ENCODE data around the gene CAP1.
"Not testable (repeated sequence)": the region's sequence is repeated elsewhere in the genome, so short reads cannot be mapped to it uniquely, and the experiment has no call there.

Gene CAP1

DNA sequence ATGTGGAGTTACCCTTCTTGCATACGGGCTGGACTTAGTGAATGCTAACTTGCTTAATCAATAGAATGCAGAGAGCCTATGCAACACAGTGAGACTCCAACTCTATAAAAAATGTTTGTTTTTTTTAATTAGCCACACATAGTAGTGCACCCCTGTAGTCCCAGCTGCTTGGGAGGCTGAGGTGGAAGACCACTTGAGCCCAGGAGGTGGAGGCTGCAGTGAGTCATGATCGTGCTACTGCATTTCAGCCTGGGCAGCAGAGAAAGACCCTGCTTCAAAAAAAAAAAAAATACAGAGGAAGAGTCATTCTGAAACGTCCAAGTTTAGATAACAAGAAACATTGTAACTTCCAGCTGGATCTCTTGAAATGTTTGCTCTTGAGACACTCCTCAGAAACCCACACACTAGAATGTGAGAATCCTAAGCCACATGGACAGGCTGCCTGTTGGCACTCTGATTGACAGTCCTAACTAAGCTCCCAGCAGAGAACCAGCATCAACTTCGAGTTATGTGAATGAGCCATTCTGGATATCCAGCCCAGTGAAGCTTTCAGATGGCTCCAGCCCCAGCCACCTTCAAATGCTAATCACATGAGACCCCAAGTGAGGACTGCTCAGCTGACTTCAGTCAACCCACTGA lies 20.0 kb upstream of the CAP1 start:
- H3K9ac ChIP-seq (ENCODE audit: low read depth, low read length) = no peak overlapping the region
- H3K4me1 ChIP-seq (ENCODE audit: insufficient read depth, low read length) = 0 out of 2 replicates have a peak, but pooled peaks cover under 1% of the 10 kb centered on the region
- H3K9me3 ChIP-seq (ENCODE audit: control insufficient read depth, insufficient read depth, low read length) = peaks cover 5% of the 10 kb centered on the region; the same call in 1 of the 2 replicates
- H3K36me3 ChIP-seq (ENCODE audit: insufficient read depth, low read length) = no peaks in the 10 kb centered on the region

DNA sequence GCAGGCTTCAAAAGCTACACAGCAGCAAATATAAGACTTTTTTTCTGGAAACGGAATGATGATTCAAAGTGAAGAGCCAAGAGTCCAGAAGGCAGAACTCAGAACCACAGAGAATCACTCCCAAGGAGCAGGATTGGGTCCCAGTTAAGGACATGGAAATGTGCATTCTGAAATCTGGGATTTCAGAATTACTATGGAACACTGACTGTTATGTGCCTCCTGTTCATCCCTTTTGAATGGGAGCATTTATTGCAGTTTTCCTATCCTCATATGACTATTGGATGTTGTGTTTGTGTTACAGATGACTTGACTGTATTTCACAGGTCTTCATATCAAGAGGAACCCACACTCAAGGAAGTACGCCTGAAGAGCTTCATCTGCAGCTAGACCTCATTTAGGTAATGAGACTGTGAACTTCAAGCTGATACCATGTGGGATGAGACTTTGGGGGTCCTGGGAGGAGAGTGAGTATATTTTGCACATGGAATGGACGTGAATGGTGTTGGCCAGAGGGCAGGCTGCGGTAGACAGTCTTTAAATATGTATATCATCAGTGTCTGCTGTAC lies 17.1 kb upstream of the CAP1 start:
- H3K36me3 ChIP-seq (ENCODE audit: insufficient read depth, low read length) = no peaks in the 10 kb centered on the region
- H3K9ac ChIP-seq (ENCODE audit: low read depth, low read length) = no peak overlapping the region
- no peaks in the 10 kb centered on the region for H3K4me1 ChIP-seq (ENCODE audit: insufficient read depth, low read length)
- H3K9me3 ChIP-seq (ENCODE audit: control insufficient read depth, insufficient read depth, low read length) = peaks cover 3% of the 10 kb centered on the region; the same call in 1 of the 2 replicates

DNA sequence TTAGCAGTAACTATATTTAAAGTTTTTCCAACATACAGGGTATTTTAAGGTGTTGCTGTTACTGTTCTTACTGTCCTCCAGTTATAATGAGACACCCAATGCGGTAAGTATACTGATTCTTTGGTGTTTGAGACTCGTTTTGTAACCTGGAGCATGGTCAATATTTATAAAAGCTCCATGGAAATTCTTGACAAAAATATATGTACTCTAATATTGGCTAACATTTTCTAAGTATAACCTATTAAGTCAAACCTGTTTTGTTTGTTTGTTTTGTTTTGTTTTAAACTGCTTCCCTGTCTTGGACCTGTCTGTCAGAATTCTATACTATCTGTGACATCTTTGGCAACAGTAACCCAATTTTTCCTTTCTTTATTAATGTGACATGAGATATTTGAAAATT lies 15.9 kb upstream of the CAP1 start:
- Histone ChIP-seq H3K36me3 (ENCODE audit: insufficient read depth, low read length) (no peaks in the 10 kb centered on the region), H3K9ac (ENCODE audit: low read depth, low read length) (no peak overlapping the region), H3K9me3 (ENCODE audit: control insufficient read depth, insufficient read depth, low read length) (peaks cover 3% of the 10 kb centered on the region; the same call in 1 of the 2 replicates), H3K4me1 (ENCODE audit: insufficient read depth, low read length) (no peaks in the 10 kb centered on the region)

DNA sequence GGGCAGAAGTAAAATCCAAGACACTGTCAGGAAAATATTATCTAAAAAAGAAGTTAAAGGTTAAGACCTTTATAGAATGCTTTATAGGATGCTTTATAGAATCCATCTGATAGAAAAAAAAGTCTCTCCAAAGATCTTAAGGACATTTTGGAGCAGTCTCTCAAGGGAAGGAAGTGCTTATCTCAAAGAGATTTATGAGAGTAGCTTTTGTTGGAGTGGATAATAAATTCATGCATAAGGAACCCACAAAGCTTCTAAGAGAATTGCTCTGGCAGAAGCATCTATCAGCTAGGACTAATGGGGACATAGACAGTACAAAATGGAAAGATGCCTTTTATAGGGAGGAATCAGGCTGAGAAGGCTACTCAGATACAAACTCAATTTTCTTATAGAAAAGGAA lies 12.9 kb upstream of the CAP1 start:
- Histone ChIP-seq H3K9ac (ENCODE audit: low read depth, low read length) (no peak overlapping the region), H3K36me3 (ENCODE audit: insufficient read depth, low read length) (no peaks in the 10 kb centered on the region), H3K4me1 (ENCODE audit: insufficient read depth, low read length) (no peaks in the 10 kb centered on the region), H3K9me3 (ENCODE audit: control insufficient read depth, insufficient read depth, low read length) (peaks cover 3% of the 10 kb centered on the region; the same call in 1 of the 2 replicates)

DNA sequence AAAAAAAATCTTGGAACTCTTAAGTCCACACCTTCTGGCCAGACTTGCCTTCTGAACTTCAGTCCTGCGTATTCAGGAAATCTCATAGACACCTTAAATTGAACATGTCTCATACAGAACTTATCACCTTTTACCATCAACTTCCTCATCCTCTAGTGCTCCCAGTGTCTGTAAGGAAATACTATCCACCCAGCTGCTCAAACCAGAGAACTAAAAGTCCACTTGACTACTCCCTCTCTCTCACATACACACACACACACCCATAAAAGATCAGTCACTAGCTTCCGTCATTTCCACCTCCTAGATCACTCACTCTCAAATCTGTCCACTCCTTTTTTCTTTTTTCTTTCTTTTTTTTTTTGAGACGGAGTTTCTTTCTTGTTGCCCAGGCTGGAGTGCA lies 10.9 kb upstream of the CAP1 start:
- H3K9ac ChIP-seq (ENCODE audit: low read depth, low read length) = no peak overlapping the region
- no peaks in the 10 kb centered on the region for H3K9me3 ChIP-seq (ENCODE audit: control insufficient read depth, insufficient read depth, low read length)
- no peaks in the 10 kb centered on the region for H3K36me3 ChIP-seq (ENCODE audit: insufficient read depth, low read length)
- H3K4me1 ChIP-seq (ENCODE audit: insufficient read depth, low read length) = no peaks in the 10 kb centered on the region

DNA sequence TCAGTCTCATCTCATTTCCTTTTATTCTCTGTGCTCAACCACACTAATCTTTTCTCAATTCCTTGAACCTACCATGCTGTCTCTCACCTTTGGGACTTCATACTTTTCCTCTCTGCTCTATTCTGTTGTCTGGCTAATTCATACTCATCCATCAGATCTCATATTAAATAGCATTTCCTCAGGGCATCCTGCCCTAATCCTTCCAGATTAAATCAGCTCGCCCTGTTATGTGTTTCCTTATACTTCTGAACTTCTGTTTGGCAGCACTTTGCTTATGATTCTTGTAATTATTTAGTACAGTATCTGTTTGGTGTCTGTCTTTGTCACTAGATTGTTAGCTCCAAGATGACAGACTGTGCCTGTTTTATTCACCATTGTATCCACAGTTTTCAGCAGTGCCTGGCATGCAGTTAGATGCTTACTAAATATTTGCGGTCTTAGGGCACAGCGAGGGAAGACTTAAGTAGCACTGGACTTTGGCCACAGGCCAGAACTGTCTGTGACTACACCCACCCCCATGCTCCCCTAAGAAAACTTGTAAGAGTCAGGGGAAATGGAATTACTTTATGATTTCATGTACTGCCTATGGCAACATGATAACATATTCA lies 9.9 kb upstream of the CAP1 start:
- Histone ChIP-seq H3K9me3 (ENCODE audit: control insufficient read depth, insufficient read depth, low read length) (no peaks in the 10 kb centered on the region), H3K36me3 (ENCODE audit: insufficient read depth, low read length) (no peaks in the 10 kb centered on the region), H3K9ac (ENCODE audit: low read depth, low read length) (no peak overlapping the region), H3K4me1 (ENCODE audit: insufficient read depth, low read length) (no peaks in the 10 kb centered on the region)

DNA sequence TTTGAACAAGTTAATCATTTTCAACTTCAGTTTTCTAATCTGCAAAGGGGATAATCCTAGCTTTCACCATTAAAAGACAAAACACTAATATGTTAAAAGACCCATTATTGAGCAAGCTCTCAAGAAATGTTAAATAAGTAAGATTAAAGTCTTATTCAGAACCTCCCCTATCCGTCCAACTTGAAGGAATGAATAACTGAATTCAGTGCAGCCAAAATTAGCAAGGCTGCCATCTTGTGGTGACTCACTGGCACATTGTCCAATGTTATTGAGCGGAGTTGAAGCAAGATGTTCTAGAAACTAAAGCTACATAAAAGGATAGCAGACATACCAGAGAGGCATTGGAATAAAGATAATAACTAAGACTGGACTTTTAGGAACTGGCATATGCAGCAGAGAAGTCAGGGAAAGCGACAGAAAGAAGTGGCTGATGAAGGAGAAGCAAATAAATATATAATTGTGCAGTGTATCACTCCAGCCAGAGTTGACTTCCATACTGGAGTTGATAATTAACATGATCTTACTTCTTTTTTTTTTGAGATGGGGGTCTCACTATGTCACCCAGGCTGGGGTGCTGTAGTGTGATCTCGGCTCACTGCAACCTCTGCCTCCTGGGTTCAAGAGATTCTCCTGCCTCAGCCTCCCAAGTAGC lies 8.2 kb upstream of the CAP1 start:
- Histone ChIP-seq H3K4me1 (ENCODE audit: insufficient read depth, low read length) (no peaks in the 10 kb centered on the region), H3K9me3 (ENCODE audit: control insufficient read depth, insufficient read depth, low read length) (no peaks in the 10 kb centered on the region), H3K9ac (ENCODE audit: low read depth, low read length) (no peak overlapping the region), H3K36me3 (ENCODE audit: insufficient read depth, low read length) (no peaks in the 10 kb centered on the region)

DNA sequence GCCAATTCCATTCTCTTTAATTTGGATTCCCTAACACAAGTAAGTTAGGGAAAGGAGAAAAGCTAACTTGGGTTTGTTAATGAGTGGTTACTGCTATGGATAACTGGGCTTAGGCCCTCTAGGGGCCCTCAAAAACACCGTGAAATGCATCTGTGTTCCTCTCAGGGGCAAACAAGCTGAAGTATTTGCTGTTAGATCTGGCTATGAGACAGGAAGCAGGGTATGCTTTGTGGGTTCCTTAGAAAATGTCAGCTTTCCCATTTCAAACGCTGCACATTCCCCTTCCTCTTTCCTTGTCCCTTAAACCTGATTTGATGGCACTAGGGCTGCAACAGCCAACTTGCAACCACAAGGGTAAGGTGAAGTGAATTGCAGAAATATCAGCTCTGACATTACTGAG lies 5.7 kb upstream of the CAP1 start:
- Histone ChIP-seq H3K36me3 (ENCODE audit: insufficient read depth, low read length) (no peaks in the 10 kb centered on the region), H3K4me1 (ENCODE audit: insufficient read depth, low read length) (peaks cover 6% of the 10 kb centered on the region; the same call in 1 of the 2 replicates), H3K9me3 (ENCODE audit: control insufficient read depth, insufficient read depth, low read length) (no peaks in the 10 kb centered on the region), H3K9ac (ENCODE audit: low read depth, low read length) (no peak overlapping the region)

DNA sequence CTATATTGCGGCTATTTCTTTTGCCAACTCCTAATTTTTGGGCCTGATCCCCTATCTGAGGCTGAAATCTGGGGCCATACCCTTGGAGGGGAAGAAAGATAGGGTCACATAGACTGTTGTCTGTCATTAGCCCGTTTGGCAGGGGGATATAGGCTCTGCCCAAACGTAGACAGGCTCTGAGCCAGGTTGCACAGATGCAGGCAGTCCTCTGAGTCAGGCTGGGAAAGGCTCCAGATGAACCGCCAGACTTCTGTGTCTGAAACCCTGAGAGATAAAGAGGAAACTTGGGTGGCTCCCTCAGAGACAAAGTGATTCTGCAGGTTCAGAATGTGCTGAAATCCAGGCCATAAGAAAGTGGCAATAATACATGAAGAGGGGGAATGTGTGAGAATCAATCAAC lies 4.0 kb upstream of the CAP1 start:
- Histone ChIP-seq H3K9ac (ENCODE audit: low read depth, low read length) (no peak overlapping the region), H3K9me3 (ENCODE audit: control insufficient read depth, insufficient read depth, low read length) (no peaks in the 10 kb centered on the region), H3K36me3 (ENCODE audit: insufficient read depth, low read length) (no peaks in the 10 kb centered on the region), H3K4me1 (ENCODE audit: insufficient read depth, low read length) (peaks cover 7% of the 10 kb centered on the region; the same call in 1 of the 2 replicates)

DNA sequence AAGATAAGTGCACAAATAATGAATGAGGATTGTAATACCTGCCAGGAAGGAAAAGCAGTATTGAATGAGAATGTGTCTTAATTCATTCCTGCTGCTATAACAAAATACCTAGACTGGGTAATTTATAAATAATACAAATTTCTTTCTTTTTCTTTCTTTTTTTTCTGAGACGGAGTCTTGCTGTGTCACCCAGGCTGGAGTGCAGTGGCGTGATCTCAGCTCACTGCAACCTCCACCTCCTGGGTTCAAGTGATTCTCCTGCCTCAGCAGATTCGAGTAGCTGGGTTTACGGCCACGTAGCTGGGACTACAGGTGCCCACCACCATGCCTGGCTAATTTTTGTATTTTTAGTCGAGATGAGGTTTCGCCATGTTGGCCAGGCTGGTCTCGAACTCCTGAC lies 3.3 kb upstream of the CAP1 start:
- not testable (repeated sequence) for H3K9ac ChIP-seq (ENCODE audit: low read depth, low read length); H3K4me1 ChIP-seq (ENCODE audit: insufficient read depth, low read length); H3K36me3 ChIP-seq (ENCODE audit: insufficient read depth, low read length); H3K9me3 ChIP-seq (ENCODE audit: control insufficient read depth, insufficient read depth, low read length)

DNA sequence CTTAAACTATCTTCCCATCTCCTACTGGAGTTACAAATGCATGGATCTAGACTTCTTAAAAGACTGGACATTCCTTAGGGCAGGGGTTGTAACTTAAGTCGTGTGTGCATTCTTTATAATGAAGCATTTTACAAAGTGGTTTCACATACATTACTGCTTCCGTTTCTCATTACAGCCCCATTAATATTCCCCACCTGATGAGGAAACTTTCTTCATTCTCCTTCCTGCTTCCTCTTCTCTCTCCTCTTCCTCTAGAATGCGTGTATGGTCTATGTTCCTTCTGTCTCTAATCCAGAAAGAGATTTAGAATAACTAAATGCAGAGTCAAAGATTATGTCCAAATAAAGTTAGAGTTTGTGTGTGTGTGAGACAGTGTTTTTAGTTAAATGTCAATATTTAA lies 1.8 kb upstream of the CAP1 start:
- peaks cover 5% of the 10 kb centered on the region; the same call in 1 of the 2 replicates for H3K36me3 ChIP-seq (ENCODE audit: insufficient read depth, low read length)
- H3K4me1 ChIP-seq (ENCODE audit: insufficient read depth, low read length) = peaks cover 9% of the 10 kb centered on the region; the same call in 1 of the 2 replicates
- peak overlapping the region; percentile 89; the same call in 1 of the 2 replicates for H3K9ac ChIP-seq (ENCODE audit: low read depth, low read length)

DNA sequence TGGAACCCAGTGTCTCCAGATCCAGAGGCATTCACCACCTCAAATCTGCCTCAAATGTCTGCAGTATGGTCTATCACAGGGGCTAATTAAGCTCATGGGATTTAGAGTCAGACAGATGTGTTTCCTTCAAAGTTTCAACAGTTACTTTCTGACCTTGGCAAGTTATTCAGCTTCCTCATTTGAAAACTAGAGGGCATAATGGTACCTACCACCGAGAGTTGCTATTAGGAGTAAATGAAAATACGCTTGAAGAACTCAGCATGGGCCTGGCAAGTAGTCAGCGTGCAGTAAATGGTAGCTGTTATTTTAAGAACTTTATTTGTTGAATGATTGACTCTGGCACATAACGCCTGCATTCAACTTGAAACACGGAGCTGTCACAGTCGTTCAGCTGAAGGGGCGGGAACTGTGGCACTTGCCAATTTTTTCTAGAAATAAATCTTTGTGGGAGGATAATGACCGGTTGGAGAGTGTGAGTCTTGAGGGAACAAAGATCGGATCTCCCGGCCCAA lies 1.2 kb upstream of the CAP1 start:
- peaks cover 9% of the 10 kb centered on the region; the same call in 1 of the 2 replicates for H3K4me1 ChIP-seq (ENCODE audit: insufficient read depth, low read length)
- H3K9ac ChIP-seq (ENCODE audit: low read depth, low read length) = peak overlapping the region; percentile 89
- no peaks in the 10 kb centered on the region for H3K9me3 ChIP-seq (ENCODE audit: control insufficient read depth, insufficient read depth, low read length)
- peaks cover 5% of the 10 kb centered on the region; the same call in 1 of the 2 replicates for H3K36me3 ChIP-seq (ENCODE audit: insufficient read depth, low read length)

More for the DNA sequence above, 1.8 kb upstream of the CAP1 start:
- H3K9me3 ChIP-seq (ENCODE audit: control insufficient read depth, insufficient read depth, low read length) = no peaks in the 10 kb centered on the region

DNA sequence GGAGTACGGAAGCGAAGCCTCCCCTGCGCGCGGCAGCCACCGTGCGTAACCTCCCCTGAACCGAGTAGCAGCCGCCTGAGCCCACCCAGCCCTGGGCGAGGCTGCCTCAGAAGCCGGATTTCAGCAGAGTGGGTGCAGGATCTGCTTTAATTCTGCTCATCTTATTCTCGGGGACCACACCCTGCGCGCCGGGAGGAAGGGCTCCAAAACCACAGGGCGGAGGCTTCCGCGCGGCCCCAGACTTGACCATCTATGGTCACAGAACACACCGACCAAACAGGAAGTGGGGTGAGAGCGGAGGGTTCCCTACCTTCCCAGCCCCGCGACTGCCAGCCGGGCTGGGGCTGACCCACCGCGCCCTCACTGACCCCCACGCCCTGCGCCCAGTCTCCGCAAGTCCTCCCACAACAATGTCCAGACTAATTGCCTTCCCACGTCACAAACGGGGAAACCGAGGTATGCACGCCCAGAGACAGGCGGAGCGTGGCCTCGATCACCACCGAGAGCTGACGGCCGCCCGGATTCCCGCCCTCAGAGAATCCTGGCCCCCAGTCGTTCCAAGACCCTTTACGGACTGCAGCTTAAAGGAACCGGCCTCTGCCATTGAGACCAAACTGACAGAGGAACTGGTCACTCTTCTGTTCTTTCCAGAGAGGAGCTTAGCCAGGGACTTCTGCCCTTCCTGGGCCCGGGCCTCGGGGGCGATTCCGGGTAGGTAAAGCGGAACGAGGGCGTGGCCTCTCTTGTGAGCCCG lies 595 bp upstream of the CAP1 start:
- Histone ChIP-seq H3K36me3 (ENCODE audit: insufficient read depth, low read length) (peaks cover 6% of the 10 kb centered on the region; the same call in 1 of the 2 replicates), H3K4me1 (ENCODE audit: insufficient read depth, low read length) (peaks cover 9% of the 10 kb centered on the region; the same call in 1 of the 2 replicates), H3K9me3 (ENCODE audit: control insufficient read depth, insufficient read depth, low read length) (no peaks in the 10 kb centered on the region)

DNA sequence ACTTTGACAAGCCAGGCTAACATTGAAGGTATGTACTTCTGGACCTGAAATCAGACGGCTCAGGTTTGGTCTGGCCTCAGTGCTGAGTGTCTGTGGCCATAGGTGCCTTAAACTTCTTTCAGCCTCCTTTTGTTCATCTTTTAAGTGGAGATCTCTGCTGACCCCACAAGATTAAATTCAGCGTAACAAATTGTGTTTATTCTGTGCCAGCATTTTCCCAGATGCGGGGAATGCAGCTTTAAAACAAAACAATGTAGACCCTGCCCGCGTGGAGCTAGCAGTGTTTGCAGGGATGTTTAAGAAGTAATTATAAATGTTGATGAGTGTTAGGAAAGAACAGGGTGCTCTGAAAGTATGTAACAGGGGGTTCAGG lies 923 bp downstream of the CAP1 start:
- Histone ChIP-seq H3K9ac (ENCODE audit: low read depth, low read length) (peak overlapping the region; percentile 81), H3K4me1 (ENCODE audit: insufficient read depth, low read length) (peaks cover 9% of the 10 kb centered on the region; the same call in 1 of the 2 replicates)

More for the DNA sequence above, 595 bp upstream of the CAP1 start:
- peak overlapping the region; percentile 89 for H3K9ac ChIP-seq (ENCODE audit: low read depth, low read length)

More for the DNA sequence above, 923 bp downstream of the CAP1 start:
- no peaks in the 10 kb centered on the region for H3K9me3 ChIP-seq (ENCODE audit: control insufficient read depth, insufficient read depth, low read length)
- peaks cover 10% of the 10 kb centered on the region for H3K36me3 ChIP-seq (ENCODE audit: insufficient read depth, low read length)
